GM23338 (cell line): ENCODE data around the gene FAM234A. TPM values are rescaled to one million over a fixed set of nuclear protein-coding genes. Genes with fewer than 3 reads are reported as not detected.

Source experiments
- ATAC-seq: fragments of 200-7000 bp; cut with Tn5 transposase; 3 replicates; pipeline ENCODE4 v1.9.1; 2020
- DNase-seq: peaks from one replicate; pipeline ENCODE4 v3.0.0-alpha.2; 2015; ENCODE audit warnings: low spot score
- H2AFZ ChIP-seq: fragments of 200-600 bp; sonication (generic); 2 replicates; pipeline ENCODE4 v1.8.0; 2016; ENCODE audit warnings: antibody characterized with exemption, mild to moderate bottlenecking, moderate library complexity
- H3F3A ChIP-seq: fragments of 200-600 bp; sonication (generic); replicated peaks from 2 replicates; pipeline ENCODE4 v1.8.0; 2017; ENCODE audit warnings: antibody characterized with exemption, mixed run types, low read depth
- H3K27ac ChIP-seq: fragments of 200-600 bp; sonication (generic); 2 replicates; pipeline ENCODE4 v1.6.1; 2016; ENCODE audit warnings: low read depth
- H3K27me3 ChIP-seq: fragments of 200-600 bp; sonication (generic); 2 replicates; pipeline ENCODE4 v1.8.0; 2016; ENCODE audit warnings: mild to moderate bottlenecking, mixed run types, moderate library complexity; ENCODE audit not compliant: insufficient read depth
- H3K36me3 ChIP-seq: fragments of 200-600 bp; sonication (generic); 2 replicates; pipeline ENCODE4 v1.8.0; 2016; ENCODE audit warnings: mild to moderate bottlenecking; ENCODE audit not compliant: insufficient read depth
- H3K4me1 ChIP-seq: fragments of 200-600 bp; sonication (generic); 2 replicates; pipeline ENCODE4 v1.8.0; 2016; ENCODE audit warnings: mild to moderate bottlenecking, moderate library complexity; ENCODE audit not compliant: insufficient read depth
- H3K4me2 ChIP-seq: fragments of 200-600 bp; sonication (generic); 2 replicates; pipeline ENCODE4 v1.7.1; 2017; ENCODE audit warnings: mixed run types
- H3K4me3 ChIP-seq: fragments of 200-600 bp; sonication (generic); 2 replicates; pipeline ENCODE4 v1.6.1; 2016; ENCODE audit warnings: mixed run types
- H3K79me2 ChIP-seq: fragments of 200-600 bp; sonication (generic); replicated peaks from 2 replicates; pipeline ENCODE4 v1.8.0; 2017; ENCODE audit warnings: mild to moderate bottlenecking; ENCODE audit not compliant: insufficient read depth
- H3K9me2 ChIP-seq: fragments of 200-600 bp; sonication (generic); 2 replicates; pipeline ENCODE4 v1.8.0; 2017; ENCODE audit not compliant: insufficient read depth
- H4K20me1 ChIP-seq: fragments of 200-600 bp; sonication (generic); replicated peaks from 2 replicates; pipeline ENCODE4 v1.8.0; 2017; ENCODE audit warnings: mild to moderate bottlenecking; ENCODE audit not compliant: insufficient read depth
- H3K27ac Mint-ChIP-seq: 2 replicates; pipeline ENCODE4 v1.8.0; 2020; ENCODE audit warnings: inconsistent platforms, mild to moderate bottlenecking, moderate library complexity, mixed read lengths
- H3K27me3 Mint-ChIP-seq: 3 replicates; pipeline ENCODE4 v1.8.0; 2022; ENCODE audit warnings: low read depth, mild to moderate bottlenecking, moderate library complexity, mixed read lengths, inconsistent platforms; ENCODE audit not compliant: insufficient read depth, poor library complexity
- H3K36me3 Mint-ChIP-seq: 3 replicates; pipeline ENCODE4 v1.8.0; 2021; ENCODE audit warnings: low read depth, mild to moderate bottlenecking, inconsistent platforms, moderate library complexity, mixed read lengths
- H3K4me1 Mint-ChIP-seq: 3 replicates; pipeline ENCODE4 v1.8.0; 2020; ENCODE audit warnings: mild to moderate bottlenecking, inconsistent platforms, mixed read lengths
- H3K4me3 Mint-ChIP-seq: 3 replicates; pipeline ENCODE4 v1.8.0; 2021; ENCODE audit warnings: moderate library complexity, mild to moderate bottlenecking, inconsistent platforms, mixed read lengths
- H3K9me3 Mint-ChIP-seq: 3 replicates; pipeline ENCODE4 v1.8.0; 2020; ENCODE audit warnings: moderate library complexity, mild to moderate bottlenecking, inconsistent platforms, mixed read lengths
- CREB1 ChIP-seq: fragments of 250-450 bp; sonication (Bioruptor Pico); IDR thresholded peaks from 2 replicates; pipeline ENCODE4 v1.5.0; 2020; ENCODE audit warnings: low read depth, mild to moderate bottlenecking, moderate library complexity
- EZH2 ChIP-seq: fragments of 200-600 bp; sonication (generic); IDR thresholded peaks from one replicate; pipeline ENCODE4 v1.8.0; 2017; ENCODE audit warnings: antibody characterized with exemption, mild to moderate bottlenecking, low read depth; ENCODE audit not compliant: unreplicated experiment
- EZH2phosphoT487 ChIP-seq: fragments of 200-600 bp; sonication (generic); IDR thresholded peaks from one replicate; pipeline ENCODE4 v1.8.1; 2018; ENCODE audit warnings: antibody characterized with exemption; ENCODE audit not compliant: unreplicated experiment
- JUNB ChIP-seq: IDR thresholded peaks from one replicate; pipeline ENCODE4 v1.6.1; 2016; ENCODE audit warnings: antibody characterized with exemption; ENCODE audit not compliant: unreplicated experiment
- NANOG ChIP-seq: IDR thresholded peaks from 2 replicates; pipeline ENCODE4 v1.6.1; 2016; ENCODE audit warnings: antibody characterized with exemption, borderline replicate concordance
- POLR2AphosphoS5 ChIP-seq: IDR thresholded peaks from 2 replicates; pipeline ENCODE4 v1.6.1; 2016; ENCODE audit warnings: antibody characterized with exemption, low read depth
- STAT1 ChIP-seq: IDR thresholded peaks from one replicate; pipeline ENCODE4 v1.6.1; 2016; ENCODE audit warnings: antibody characterized with exemption; ENCODE audit not compliant: unreplicated experiment
- ZNF114 ChIP-seq: fragments of 250-450 bp; sonication (Bioruptor Pico); IDR thresholded peaks from 2 replicates; pipeline ENCODE4 v1.5.0; 2020; ENCODE audit warnings: mild to moderate bottlenecking, moderate library complexity
- ZNF331 ChIP-seq: fragments of 250-450 bp; sonication (Bioruptor Pico); IDR thresholded peaks from 2 replicates; pipeline ENCODE4 v1.5.0; 2020; ENCODE audit warnings: low read depth, mild to moderate bottlenecking, moderate library complexity
- polyA plus RNA-seq: library from polyadenylated mRNA; unstranded; fragments of >200 nt; fragmentation: Nextera tagmentation; extraction: Ambion mirVana; gene quantifications from 2 replicates; pipeline ENCODE4 v1.2.1, GENCODE V29; 2016
- total RNA-seq: library from RNA; depleted of rRNA; stranded (reverse); fragments of >200 nt; shearing (Covaris generic); gene quantifications from 2 replicates; pipeline ENCODE4 v1.2.3, GENCODE V29; 2014
- TF ChIP-seq, protein P1 (sequence below): IDR thresholded peaks from one replicate; pipeline ENCODE4 v1.6.1; 2018; ENCODE audit warnings: antibody characterized with exemption; ENCODE audit not compliant: unreplicated experiment
- TF ChIP-seq, protein P2 (sequence below): IDR thresholded peaks from 2 replicates; pipeline ENCODE4 v1.6.1; 2016; ENCODE audit warnings: antibody characterized with exemption
- TF ChIP-seq, protein P3 (sequence below): fragments of 250-450 bp; sonication (Bioruptor Pico); IDR thresholded peaks from 2 replicates; pipeline ENCODE4 v1.5.0; 2020; ENCODE audit warnings: mild to moderate bottlenecking, moderate library complexity
- TF ChIP-seq, protein P4 (sequence below), 2 experiments: fragments of 200-600 bp in 1 of 2; sonication (generic) in 1 of 2; conservative IDR thresholded peaks; 2 replicates each; pipeline versions ENCODE4 v1.5.1 to v1.6.1; 2016 to 2017; ENCODE audit warnings: antibody characterized with exemption in 2 of 2, low read depth in 2 of 2, mild to moderate bottlenecking in 2 of 2, moderate library complexity in 1 of 2

FAM234A gene
- total and polyA plus RNA-seq, 2 experiments from 2014 or later: 41.9 to 128 TPM

DNA sequence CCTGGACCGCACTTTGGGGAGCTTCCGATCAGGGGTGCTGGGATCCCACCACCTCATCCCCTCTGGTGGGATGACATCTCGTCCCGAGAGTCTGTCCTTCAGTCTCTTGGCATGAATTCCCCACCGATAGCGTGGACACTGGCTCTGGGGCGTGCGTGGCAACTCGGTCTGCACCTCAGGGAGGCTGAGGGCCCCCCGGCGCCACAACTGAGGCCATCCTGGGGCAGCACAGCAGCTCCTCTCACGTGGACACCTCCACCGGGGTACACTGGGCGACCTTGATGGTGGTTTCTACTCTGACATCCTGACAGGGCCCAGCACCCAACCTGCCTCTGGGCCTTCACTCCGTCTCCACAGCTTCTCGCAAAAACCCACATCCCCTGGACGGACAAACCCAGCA is 56.9 kb downstream of the FAM234A start:
- Histone ChIP-seq H3K4me2 (no peak overlapping the region), H3K9me2 (no peaks in the 10 kb centered on the region), H3K27ac (no peak overlapping the region), H3K27me3 (no peaks in the 10 kb centered on the region), H3K79me2 (no peaks in the 10 kb centered on the region), H3K4me3 (no peak overlapping the region), H2AFZ (no peak overlapping the region), H3K4me1 (no peaks in the 10 kb centered on the region), H4K20me1 (no peaks in the 10 kb centered on the region), H3K36me3 (no peaks in the 10 kb centered on the region; the same call in 1 of the 2 replicates), H3F3A (no peaks in the 10 kb centered on the region)
- Mint-ChIP-seq H3K9me3 (no peaks in the 10 kb centered on the region; the same call in 2 of the 3 replicates), H3K27me3 (no peaks in the 10 kb centered on the region), H3K27ac (no peak overlapping the region), H3K4me3 (no peak overlapping the region), H3K36me3 (peaks cover 10% of the 10 kb centered on the region), H3K4me1 (no peaks in the 10 kb centered on the region)
- DNase-seq (no peak), ATAC-seq (no peak)
- TF ChIP-seq NANOG: no peak
- TF ChIP-seq ZNF114 (CRISPR knock-in tag): no peak
- TF ChIP-seq, protein P1, sequence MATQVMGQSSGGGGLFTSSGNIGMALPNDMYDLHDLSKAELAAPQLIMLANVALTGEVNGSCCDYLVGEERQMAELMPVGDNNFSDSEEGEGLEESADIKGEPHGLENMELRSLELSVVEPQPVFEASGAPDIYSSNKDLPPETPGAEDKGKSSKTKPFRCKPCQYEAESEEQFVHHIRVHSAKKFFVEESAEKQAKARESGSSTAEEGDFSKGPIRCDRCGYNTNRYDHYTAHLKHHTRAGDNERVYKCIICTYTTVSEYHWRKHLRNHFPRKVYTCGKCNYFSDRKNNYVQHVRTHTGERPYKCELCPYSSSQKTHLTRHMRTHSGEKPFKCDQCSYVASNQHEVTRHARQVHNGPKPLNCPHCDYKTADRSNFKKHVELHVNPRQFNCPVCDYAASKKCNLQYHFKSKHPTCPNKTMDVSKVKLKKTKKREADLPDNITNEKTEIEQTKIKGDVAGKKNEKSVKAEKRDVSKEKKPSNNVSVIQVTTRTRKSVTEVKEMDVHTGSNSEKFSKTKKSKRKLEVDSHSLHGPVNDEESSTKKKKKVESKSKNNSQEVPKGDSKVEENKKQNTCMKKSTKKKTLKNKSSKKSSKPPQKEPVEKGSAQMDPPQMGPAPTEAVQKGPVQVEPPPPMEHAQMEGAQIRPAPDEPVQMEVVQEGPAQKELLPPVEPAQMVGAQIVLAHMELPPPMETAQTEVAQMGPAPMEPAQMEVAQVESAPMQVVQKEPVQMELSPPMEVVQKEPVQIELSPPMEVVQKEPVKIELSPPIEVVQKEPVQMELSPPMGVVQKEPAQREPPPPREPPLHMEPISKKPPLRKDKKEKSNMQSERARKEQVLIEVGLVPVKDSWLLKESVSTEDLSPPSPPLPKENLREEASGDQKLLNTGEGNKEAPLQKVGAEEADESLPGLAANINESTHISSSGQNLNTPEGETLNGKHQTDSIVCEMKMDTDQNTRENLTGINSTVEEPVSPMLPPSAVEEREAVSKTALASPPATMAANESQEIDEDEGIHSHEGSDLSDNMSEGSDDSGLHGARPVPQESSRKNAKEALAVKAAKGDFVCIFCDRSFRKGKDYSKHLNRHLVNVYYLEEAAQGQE: no peak
- TF ChIP-seq JUNB: no peak
- TF ChIP-seq, protein P2, sequence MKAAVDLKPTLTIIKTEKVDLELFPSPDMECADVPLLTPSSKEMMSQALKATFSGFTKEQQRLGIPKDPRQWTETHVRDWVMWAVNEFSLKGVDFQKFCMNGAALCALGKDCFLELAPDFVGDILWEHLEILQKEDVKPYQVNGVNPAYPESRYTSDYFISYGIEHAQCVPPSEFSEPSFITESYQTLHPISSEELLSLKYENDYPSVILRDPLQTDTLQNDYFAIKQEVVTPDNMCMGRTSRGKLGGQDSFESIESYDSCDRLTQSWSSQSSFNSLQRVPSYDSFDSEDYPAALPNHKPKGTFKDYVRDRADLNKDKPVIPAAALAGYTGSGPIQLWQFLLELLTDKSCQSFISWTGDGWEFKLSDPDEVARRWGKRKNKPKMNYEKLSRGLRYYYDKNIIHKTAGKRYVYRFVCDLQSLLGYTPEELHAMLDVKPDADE: no peak
- TF ChIP-seq, protein P3, sequence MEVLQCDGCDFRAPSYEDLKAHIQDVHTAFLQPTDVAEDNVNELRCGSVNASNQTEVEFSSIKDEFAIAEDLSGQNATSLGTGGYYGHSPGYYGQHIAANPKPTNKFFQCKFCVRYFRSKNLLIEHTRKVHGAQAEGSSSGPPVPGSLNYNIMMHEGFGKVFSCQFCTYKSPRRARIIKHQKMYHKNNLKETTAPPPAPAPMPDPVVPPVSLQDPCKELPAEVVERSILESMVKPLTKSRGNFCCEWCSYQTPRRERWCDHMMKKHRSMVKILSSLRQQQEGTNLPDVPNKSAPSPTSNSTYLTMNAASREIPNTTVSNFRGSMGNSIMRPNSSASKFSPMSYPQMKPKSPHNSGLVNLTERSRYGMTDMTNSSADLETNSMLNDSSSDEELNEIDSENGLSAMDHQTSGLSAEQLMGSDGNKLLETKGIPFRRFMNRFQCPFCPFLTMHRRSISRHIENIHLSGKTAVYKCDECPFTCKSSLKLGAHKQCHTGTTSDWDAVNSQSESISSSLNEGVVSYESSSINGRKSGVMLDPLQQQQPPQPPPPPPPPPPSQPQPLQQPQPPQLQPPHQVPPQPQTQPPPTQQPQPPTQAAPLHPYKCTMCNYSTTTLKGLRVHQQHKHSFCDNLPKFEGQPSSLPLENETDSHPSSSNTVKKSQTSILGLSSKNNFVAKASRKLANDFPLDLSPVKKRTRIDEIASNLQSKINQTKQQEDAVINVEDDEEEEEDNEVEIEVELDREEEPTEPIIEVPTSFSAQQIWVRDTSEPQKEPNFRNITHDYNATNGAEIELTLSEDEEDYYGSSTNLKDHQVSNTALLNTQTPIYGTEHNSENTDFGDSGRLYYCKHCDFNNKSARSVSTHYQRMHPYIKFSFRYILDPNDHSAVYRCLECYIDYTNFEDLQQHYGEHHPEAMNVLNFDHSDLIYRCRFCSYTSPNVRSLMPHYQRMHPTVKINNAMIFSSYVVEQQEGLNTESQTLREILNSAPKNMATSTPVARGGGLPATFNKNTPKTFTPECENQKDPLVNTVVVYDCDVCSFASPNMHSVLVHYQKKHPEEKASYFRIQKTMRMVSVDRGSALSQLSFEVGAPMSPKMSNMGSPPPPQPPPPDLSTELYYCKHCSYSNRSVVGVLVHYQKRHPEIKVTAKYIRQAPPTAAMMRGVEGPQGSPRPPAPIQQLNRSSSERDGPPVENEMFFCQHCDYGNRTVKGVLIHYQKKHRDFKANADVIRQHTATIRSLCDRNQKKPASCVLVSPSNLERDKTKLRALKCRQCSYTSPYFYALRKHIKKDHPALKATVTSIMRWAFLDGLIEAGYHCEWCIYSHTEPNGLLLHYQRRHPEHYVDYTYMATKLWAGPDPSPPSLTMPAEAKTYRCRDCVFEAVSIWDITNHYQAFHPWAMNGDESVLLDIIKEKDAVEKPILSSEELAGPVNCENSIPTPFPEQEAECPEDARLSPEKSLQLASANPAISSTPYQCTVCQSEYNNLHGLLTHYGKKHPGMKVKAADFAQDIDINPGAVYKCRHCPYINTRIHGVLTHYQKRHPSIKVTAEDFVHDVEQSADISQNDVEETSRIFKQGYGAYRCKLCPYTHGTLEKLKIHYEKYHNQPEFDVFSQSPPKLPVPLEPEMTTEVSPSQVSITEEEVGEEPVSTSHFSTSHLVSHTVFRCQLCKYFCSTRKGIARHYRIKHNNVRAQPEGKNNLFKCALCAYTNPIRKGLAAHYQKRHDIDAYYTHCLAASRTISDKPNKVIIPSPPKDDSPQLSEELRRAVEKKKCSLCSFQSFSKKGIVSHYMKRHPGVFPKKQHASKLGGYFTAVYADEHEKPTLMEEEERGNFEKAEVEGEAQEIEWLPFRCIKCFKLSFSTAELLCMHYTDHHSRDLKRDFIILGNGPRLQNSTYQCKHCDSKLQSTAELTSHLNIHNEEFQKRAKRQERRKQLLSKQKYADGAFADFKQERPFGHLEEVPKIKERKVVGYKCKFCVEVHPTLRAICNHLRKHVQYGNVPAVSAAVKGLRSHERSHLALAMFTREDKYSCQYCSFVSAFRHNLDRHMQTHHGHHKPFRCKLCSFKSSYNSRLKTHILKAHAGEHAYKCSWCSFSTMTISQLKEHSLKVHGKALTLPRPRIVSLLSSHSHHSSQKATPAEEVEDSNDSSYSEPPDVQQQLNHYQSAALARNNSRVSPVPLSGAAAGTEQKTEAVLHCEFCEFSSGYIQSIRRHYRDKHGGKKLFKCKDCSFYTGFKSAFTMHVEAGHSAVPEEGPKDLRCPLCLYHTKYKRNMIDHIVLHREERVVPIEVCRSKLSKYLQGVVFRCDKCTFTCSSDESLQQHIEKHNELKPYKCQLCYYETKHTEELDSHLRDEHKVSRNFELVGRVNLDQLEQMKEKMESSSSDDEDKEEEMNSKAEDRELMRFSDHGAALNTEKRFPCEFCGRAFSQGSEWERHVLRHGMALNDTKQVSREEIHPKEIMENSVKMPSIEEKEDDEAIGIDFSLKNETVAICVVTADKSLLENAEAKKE (CRISPR knock-in tag): no peak
- TF ChIP-seq ZNF331 (CRISPR knock-in tag): no peak
- no peak for TF ChIP-seq EZH2phosphoT487
- no peak for TF ChIP-seq STAT1
- TF ChIP-seq CREB1 (CRISPR knock-in tag): no peak
- TF ChIP-seq EZH2: no peak
- no peak for TF ChIP-seq POLR2AphosphoS5
- TF ChIP-seq, protein P4, sequence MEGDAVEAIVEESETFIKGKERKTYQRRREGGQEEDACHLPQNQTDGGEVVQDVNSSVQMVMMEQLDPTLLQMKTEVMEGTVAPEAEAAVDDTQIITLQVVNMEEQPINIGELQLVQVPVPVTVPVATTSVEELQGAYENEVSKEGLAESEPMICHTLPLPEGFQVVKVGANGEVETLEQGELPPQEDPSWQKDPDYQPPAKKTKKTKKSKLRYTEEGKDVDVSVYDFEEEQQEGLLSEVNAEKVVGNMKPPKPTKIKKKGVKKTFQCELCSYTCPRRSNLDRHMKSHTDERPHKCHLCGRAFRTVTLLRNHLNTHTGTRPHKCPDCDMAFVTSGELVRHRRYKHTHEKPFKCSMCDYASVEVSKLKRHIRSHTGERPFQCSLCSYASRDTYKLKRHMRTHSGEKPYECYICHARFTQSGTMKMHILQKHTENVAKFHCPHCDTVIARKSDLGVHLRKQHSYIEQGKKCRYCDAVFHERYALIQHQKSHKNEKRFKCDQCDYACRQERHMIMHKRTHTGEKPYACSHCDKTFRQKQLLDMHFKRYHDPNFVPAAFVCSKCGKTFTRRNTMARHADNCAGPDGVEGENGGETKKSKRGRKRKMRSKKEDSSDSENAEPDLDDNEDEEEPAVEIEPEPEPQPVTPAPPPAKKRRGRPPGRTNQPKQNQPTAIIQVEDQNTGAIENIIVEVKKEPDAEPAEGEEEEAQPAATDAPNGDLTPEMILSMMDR (conservative IDR thresholded peaks at IDR 0.05; ENCODE audit: low read depth in 2 of 2): no peak
